Fibroblast of skin of back (primary cell): Measurements from ENCODE around the gene CRACR2A.

ENCODE experiments used
- DNase-seq: peaks from one replicate; pipeline ENCODE4 v3.0.0-alpha.2; 2013

CRACR2A gene

DNA sequence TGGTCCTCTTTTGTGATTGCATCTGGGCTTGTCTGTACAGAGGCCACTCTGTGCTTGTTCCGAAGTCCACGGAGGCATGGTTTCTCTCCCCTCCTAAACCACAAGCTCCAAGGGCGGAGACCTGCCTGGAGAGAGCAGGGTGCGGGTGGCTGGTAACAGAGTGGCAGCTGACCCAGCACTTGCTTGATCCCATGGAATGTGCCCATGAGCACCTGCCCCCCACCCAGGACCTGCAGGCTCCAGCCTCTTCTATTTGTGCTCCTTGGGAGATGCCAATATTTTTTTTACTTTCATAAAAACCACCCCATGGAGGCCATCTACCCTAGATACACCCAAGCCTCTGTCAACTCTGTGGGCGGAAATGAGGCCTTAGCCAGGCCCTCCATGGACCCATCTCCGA is 157.2 kb downstream of the CRACR2A start:
- no peak for DNase-seq

- no peak for DNase-seq
Measured at GRCh38 chr12:3594966-3595365, 157.9 kb downstream of the CRACR2A start.

GRCh38 chr12:3593906-3594483 is 158.9 kb downstream of the CRACR2A start:
- DNase-seq = no peak

DNA sequence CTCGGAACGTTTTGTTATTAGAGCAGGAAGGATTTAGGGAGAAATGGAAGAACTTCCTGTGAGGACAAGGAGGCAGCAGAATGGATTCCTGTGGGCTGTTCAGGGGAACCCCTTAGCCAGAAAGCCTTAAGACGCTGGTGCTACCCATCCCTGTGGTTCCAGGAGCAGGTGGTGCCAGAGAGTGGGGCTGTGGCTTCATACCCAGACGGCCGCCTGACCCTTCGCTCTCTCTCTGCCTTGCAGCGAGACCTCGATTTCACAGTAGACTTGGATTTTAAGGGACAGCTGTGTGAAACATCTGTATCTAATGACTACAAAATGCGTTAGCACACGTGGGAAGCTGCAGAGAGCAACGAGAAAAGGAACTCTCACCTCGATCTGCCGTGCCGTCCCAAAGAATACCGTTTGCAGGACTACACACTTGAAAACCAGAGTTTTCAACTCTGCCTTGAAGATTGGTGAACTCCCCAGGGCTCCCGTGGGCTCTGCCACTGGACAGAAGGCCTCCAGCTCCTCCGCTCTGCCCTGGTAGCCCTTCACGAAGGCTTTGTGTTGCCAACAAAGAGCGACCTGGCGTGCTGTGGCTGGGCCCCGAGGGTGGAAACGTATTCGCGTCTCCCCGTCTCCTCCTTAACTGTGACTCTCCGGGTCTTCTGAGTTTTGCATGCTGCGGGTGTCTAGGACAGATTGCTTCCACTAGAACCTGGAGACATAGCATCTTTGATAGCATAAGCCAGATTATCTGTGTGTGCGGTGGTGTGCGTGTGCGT is 159.9 kb downstream of the CRACR2A start:
- no peak for DNase-seq

- no peak for DNase-seq
Measured at GRCh38 chr12:3589745-3590144, 163.2 kb downstream of the CRACR2A start.

- DNase-seq = no peak
Measured at GRCh38 chr12:3587402-3588013, 165.4 kb downstream of the CRACR2A start.

DNA sequence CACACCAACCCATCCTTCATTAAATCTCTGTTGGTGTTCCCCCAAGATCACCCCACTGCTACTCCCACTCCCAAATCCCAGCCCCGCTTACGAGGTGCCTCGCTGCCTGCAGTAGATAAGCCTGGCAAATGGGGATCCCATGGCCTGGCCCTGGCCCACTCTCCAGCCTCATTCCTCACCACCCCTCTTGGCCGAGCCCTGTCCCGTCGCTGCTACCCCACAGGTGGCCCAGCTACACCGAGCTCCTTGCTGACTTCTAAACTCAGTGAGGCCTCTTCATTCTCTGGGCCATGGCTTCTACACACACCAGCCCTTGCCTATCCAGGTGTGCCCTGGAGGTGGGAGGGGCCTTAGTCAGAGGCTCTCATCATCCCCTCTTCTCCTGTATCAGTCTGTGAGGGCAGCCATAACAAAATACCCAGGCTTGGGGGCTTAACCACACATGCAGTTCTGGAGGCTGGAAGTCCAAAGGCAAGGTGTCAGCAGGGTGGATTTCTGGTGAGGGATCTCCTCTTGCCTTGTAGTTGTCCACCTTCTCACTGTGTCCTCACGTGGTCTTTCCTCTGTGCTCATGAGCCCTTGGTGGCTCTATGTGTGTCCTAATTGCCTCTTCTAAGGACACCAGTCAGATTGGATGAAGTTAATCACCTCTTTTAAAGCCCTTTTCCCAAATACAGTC is 169.1 kb downstream of the CRACR2A start:
- no peak for DNase-seq

DNA sequence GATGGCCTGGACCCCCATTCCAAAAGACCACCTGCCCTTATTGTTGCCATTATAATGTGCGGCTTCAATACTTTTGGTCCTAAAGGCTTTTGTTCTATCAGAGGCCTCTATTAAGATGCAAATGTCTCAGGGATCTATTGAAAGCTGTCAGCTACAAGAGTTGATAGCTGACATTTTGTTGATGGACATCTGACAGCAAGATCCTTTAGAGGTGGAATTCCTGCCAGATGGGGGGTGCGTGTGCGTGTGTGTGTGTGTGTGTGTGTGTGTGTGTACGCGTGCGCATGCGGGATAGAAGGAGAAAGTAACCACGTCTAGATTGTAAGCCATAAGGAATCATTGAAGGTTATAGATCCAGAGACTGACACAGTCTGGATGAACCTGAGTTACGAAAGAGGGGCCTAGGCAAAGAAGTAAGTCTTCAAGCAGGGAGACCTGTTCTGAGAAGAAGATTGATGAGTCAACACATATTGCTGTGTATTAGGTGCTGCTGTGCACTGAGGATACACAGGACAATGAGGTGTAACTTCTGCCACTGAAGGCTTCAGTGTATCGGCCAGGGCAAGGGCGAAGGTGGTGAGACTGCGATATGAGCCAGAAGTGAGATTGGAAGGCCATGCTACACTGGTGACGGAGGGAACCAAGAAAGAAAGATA is 172.7 kb downstream of the CRACR2A start:
- no peak for DNase-seq

GRCh38 chr12:3579446-3580093 is 173.3 kb downstream of the CRACR2A start:
- DNase-seq = no peak

- no peak for DNase-seq
Measured at GRCh38 chr12:3578557-3578956, 174.4 kb downstream of the CRACR2A start.

DNA sequence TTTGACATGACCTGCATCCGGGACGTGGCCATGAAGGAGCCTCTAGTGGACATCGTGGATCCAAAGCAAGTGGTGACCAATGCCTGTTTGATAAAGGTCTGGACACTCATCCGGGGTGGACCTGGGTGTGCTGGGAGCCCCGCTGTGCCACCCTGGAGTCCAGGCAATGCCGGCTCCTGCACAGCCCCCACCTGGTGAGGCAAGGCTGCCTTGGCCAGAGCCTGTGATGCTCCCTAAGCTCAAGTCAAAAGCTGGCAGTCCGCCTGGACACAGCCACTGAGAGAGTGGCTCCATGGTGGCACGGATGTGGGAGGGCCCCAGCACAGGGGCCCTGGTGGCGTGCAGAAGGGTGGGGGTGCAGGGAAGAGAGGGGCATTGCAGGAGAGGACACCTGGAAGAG is 176.0 kb downstream of the CRACR2A start:
- no peak for DNase-seq

GRCh38 chr12:3574986-3575385 is 177.9 kb downstream of the CRACR2A start:
- no peak for DNase-seq

GRCh38 chr12:3572560-3572959 is 180.3 kb downstream of the CRACR2A start:
- no peak for DNase-seq

GRCh38 chr12:3571724-3572123 is 181.2 kb downstream of the CRACR2A start:
- no peak for DNase-seq

GRCh38 chr12:3571323-3571722 is 181.6 kb downstream of the CRACR2A start:
- DNase-seq = no peak

DNA sequence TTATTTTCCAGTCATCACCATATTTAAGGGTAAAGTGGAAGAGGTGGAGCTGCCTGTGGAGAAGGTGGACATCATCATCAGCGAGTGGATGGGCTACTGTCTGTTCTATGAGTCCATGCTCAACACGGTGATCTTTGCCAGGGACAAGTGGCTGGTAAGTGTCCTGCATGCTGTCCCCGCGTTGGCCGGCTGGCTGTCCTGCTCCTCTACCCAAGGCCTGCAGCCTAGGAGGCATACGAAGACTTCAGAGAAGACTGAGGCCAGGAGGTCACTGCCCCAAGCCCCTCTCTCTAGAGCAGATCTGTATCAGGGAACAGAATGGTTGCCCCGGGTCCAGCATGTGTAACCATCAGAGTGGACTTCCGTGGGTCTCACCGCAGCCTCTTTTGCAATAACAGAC is 184.2 kb downstream of the CRACR2A start:
- no peak for DNase-seq

DNA sequence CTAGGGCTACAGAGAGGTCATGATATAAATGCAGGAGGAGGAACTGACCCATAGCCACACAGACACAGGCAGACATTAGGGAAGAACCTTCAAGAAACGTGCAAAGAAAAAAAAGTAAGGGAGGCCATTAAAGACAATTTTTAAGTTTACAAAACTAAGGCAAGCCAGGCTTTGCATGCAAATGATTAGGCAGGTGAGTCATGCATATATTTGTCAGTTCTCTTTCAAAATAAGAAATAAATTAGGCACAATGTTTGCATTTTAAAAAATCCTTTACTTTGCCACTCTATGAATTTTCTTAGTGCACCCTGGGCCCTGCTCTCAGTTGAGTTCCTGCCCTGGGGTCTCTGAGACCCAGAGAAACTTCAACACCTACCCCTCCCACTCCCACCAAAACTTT is 186.9 kb downstream of the CRACR2A start:
- no peak for DNase-seq
